ENCODE measurements around the gene BMAL1.

- TF ChIP-seq E2F4 (CRISPR knock-in tag; IDR thresholded peaks at IDR 0.05; ENCODE audit: borderline replicate concordance, low read depth), result no peak
- no peak for TF ChIP-seq CTCF (IDR thresholded peaks at IDR 0.05)
- TF ChIP-seq MAX (CRISPR knock-in tag; IDR thresholded peaks at IDR 0.05), result no peak
- TF ChIP-seq NR3C1 (CRISPR knock-in tag; conservative IDR thresholded peaks at IDR 0.05; ENCODE audit: low read depth), result no peak
- TF ChIP-seq GTF2I (CRISPR knock-in tag; conservative IDR thresholded peaks at IDR 0.05), result no peak
- no peak for TF ChIP-seq E2F1 (CRISPR knock-in tag; IDR thresholded peaks at IDR 0.05)
- no peak for TF ChIP-seq TEAD4 (CRISPR knock-in tag; IDR thresholded peaks at IDR 0.05)
- TF ChIP-seq AFF4 (CRISPR knock-in tag; IDR thresholded peaks at IDR 0.05; ENCODE audit: borderline replicate concordance), result no peak
- no peak for TF ChIP-seq SP1 (CRISPR knock-in tag; conservative IDR thresholded peaks at IDR 0.05)
- no peak for TF ChIP-seq JUN (CRISPR knock-in tag; IDR thresholded peaks at IDR 0.05)
- TF ChIP-seq ZNF423 (CRISPR knock-in tag; IDR thresholded peaks at IDR 0.05), result no peak
- TF ChIP-seq NFYB (CRISPR knock-in tag; conservative IDR thresholded peaks at IDR 0.05; ENCODE audit: low read depth), result no peak
- TF ChIP-seq CBFB (CRISPR knock-in tag; IDR thresholded peaks at IDR 0.05; ENCODE audit: low read depth), result no peak
- no peak for TF ChIP-seq ZBTB21 (CRISPR knock-in tag; IDR thresholded peaks at IDR 0.05; ENCODE audit: borderline replicate concordance)
These were observed 21.4 kb upstream of the BMAL1 start for GRCh38 chr11:13256216-13256615.

All from WTC11 (cell line).